Stimulated activated CD4-positive, alpha-beta T cell treated with anti-CD3 and anti-CD28 coated beads, Interleukin-15, amount 100 ng/mL, for 48 hours (primary cell): ENCODE data around the gene TBC1D22B.

ENCODE experiments used
- DNase-seq, 2 donors: peaks; one replicate each; pipeline ENCODE4 v3.0.0-alpha.2; 2020; ENCODE audit warnings: low read depth in 2 of 2

TBC1D22B gene

GRCh38 chr6:37257634-37258404 lies at the start of gene TBC1D22B, which contains the start of gene TMEM217:
Gene TBC1D22B, plus strand, starts transcription at chr6:37257772. Its CDS starts 146 bp downstream, at chr6:37257918.
Gene TMEM217, minus strand, starts transcription at chr6:37258144. Its CDS starts 39,114 bp downstream, at chr6:37219030.
- DNase-seq: peak; percentile 95 to 97

- DNase-seq: peak; percentile 85 to 92
Measured at GRCh38 chr6:37207903-37208456, 49.6 kb upstream of the TBC1D22B start.

- no peak for DNase-seq
Measured at GRCh38 chr6:37208793-37209192, 48.8 kb upstream of the TBC1D22B start.

GRCh38 chr6:37209461-37210205 lies 47.9 kb upstream of the TBC1D22B start:
- DNase-seq: peak in 1 of 2 donors; percentile 31

- peak in 1 of 2 donors; percentile 82 for DNase-seq
Measured at GRCh38 chr6:37210313-37210968, 47.1 kb upstream of the TBC1D22B start.

- no peak for DNase-seq
Measured at GRCh38 chr6:37212268-37212667, 45.3 kb upstream of the TBC1D22B start.

GRCh38 chr6:37218061-37218460 lies 39.5 kb upstream of the TBC1D22B start:
- DNase-seq: no peak

- no peak for DNase-seq
Measured at GRCh38 chr6:37218511-37218910, 39.1 kb upstream of the TBC1D22B start.

- no peak for DNase-seq
Measured at GRCh38 chr6:37221585-37222124, 35.9 kb upstream of the TBC1D22B start.

GRCh38 chr6:37222125-37222967 lies 35.2 kb upstream of the TBC1D22B start:
- peak; percentile 60 to 72 for DNase-seq

GRCh38 chr6:37222992-37223391 lies 34.6 kb upstream of the TBC1D22B start:
- no peak for DNase-seq

- no peak for DNase-seq
Measured at GRCh38 chr6:37225350-37226169, 32.0 kb upstream of the TBC1D22B start.

GRCh38 chr6:37230104-37230503 lies 27.5 kb upstream of the TBC1D22B start:
- no peak for DNase-seq

- DNase-seq: no peak
Measured at GRCh38 chr6:37232430-37233017, 25.0 kb upstream of the TBC1D22B start.

- DNase-seq: no peak
Measured at GRCh38 chr6:37233541-37233940, 24.0 kb upstream of the TBC1D22B start.

- no peak for DNase-seq
Measured at GRCh38 chr6:37236921-37237320, 20.7 kb upstream of the TBC1D22B start.

- no peak for DNase-seq
Measured at GRCh38 chr6:37237789-37238188, 19.8 kb upstream of the TBC1D22B start.

GRCh38 chr6:37238381-37238780 lies 19.2 kb upstream of the TBC1D22B start:
- DNase-seq: no peak

GRCh38 chr6:37239526-37239925 lies 18.0 kb upstream of the TBC1D22B start:
- DNase-seq: no peak
